Measurements from ENCODE around the gene CA10. TPM values are rescaled to one million over a fixed set of nuclear protein-coding genes. Genes with fewer than 3 reads are reported as not detected.

The CA10 gene
- total RNA-seq, 1 experiment from 2014 or later = 0.46 TPM

DNA sequence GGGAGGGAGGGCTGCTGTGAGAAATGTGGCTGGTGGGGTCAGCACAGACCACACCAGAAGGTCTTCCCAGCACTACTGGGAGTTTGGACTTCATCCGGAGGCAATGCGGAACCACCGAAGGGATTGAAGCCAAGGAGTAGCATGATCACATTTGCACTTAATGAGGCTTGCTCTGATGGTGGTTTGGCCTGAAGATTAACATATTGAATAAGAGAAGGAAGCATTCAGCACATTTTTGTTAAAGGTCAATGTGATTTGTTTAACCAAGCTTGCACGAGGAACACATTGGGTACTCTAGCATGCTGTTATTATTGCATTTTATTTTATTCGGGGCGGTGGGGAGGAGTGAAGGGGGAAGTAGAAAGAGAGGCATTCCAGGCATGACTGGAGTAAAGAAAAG, 519.5 kb downstream of the CA10 start:
- no peak overlapping the region for H3K4ac ChIP-seq (ENCODE audit: low read depth, low read length)
- H3K4me1 Mint-ChIP-seq = peaks cover 16 to 22% of the 10 kb centered on the region in 2 experiments
- no peak overlapping the region for H2BK15ac ChIP-seq (ENCODE audit: low read depth, low read length)
- no peaks in the 10 kb centered on the region for H3K23me2 ChIP-seq (ENCODE audit: insufficient read length, low read depth, low read length, poor library complexity, severe bottlenecking)
- H2BK5ac ChIP-seq (ENCODE audit: insufficient read length, low read length) = no peak overlapping the region
- H3K23ac ChIP-seq (ENCODE audit: insufficient read length, low read depth, low read length) = no peak overlapping the region
- no peak overlapping the region for H4K91ac ChIP-seq (ENCODE audit: insufficient read length, low read depth, low read length)
- H3K4me2 ChIP-seq (ENCODE audit: insufficient read depth, insufficient read length, low read length) = no peak overlapping the region
- H3K27me3 ChIP-seq (ENCODE audit: insufficient read depth, low read length) = no peaks in the 10 kb centered on the region
- no peak overlapping the region for H2BK20ac ChIP-seq (ENCODE audit: low read depth, low read length, poor library complexity, severe bottlenecking)
- no peak overlapping the region for H2BK12ac ChIP-seq (ENCODE audit: insufficient read length, low read depth, low read length)
- H2BK120ac ChIP-seq (ENCODE audit: low read depth, low read length, poor library complexity, severe bottlenecking) = no peak overlapping the region
- no peaks in the 10 kb centered on the region for H4K20me1 ChIP-seq (ENCODE audit: control insufficient read depth, insufficient read depth, insufficient read length)
- TF ChIP-seq, protein P1, sequence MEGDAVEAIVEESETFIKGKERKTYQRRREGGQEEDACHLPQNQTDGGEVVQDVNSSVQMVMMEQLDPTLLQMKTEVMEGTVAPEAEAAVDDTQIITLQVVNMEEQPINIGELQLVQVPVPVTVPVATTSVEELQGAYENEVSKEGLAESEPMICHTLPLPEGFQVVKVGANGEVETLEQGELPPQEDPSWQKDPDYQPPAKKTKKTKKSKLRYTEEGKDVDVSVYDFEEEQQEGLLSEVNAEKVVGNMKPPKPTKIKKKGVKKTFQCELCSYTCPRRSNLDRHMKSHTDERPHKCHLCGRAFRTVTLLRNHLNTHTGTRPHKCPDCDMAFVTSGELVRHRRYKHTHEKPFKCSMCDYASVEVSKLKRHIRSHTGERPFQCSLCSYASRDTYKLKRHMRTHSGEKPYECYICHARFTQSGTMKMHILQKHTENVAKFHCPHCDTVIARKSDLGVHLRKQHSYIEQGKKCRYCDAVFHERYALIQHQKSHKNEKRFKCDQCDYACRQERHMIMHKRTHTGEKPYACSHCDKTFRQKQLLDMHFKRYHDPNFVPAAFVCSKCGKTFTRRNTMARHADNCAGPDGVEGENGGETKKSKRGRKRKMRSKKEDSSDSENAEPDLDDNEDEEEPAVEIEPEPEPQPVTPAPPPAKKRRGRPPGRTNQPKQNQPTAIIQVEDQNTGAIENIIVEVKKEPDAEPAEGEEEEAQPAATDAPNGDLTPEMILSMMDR (conservative IDR thresholded peaks at IDR 0.05) = no peak
- H3K79me2 ChIP-seq (ENCODE audit: insufficient read depth, low read length) = no peaks in the 10 kb centered on the region
- H3K27ac Mint-ChIP-seq = no peak overlapping the region; a peak in 1 of 7 replicates
- H3K9me3 ChIP-seq (ENCODE audit: control insufficient read depth, low read depth, low read length) = no peaks in the 10 kb centered on the region
- no peak overlapping the region for H3K14ac ChIP-seq (ENCODE audit: insufficient read depth, low read length)
- H4K8ac ChIP-seq (replicated peaks; ENCODE audit: insufficient read length, low read depth, low read length) = no peak overlapping the region
- H3K4me1 ChIP-seq (ENCODE audit: insufficient read depth, low read length) = no peaks in the 10 kb centered on the region; the same call in 1 of the 2 replicates
- no peak overlapping the region for H2AK5ac ChIP-seq (ENCODE audit: insufficient read length, low read length)
- no peak overlapping the region for H3K56ac ChIP-seq (ENCODE audit: insufficient read length, low read depth, low read length)
- no peak overlapping the region for H2AFZ ChIP-seq (ENCODE audit: low read length)
- H3K4me3 Mint-ChIP-seq = no peak overlapping the region
- no peak overlapping the region for H3K9ac ChIP-seq (ENCODE audit: extremely low read depth, insufficient read length, low read length)
- peaks cover 2% of the 10 kb centered on the region for H3K27me3 Mint-ChIP-seq (ENCODE audit: low read depth)
- no CpG with 5 or more reads among the region's 6 CpGs for WGBS (ENCODE audit: extremely low coverage, insufficient read length, low lambda C conversion rate)
- no peaks in the 10 kb centered on the region; a peak in 1 of 5 replicates for H3K9me3 Mint-ChIP-seq
- no peak overlapping the region for H3K27ac ChIP-seq (ENCODE audit: insufficient read length, low read depth, low read length)
- H3T11ph ChIP-seq (ENCODE audit: low read length) = no peak overlapping the region
- no peak for DNase-seq
- no peaks in the 10 kb centered on the region for H3K36me3 Mint-ChIP-seq (ENCODE audit: insufficient read depth in 1 of 3, low read depth in 3 of 3)
- no peak overlapping the region for H3K18ac ChIP-seq (ENCODE audit: insufficient read length, low read depth, low read length)
- H4K5ac ChIP-seq (ENCODE audit: insufficient read length, low read depth, low read length) = no peak overlapping the region
- H3K79me1 ChIP-seq (ENCODE audit: insufficient read depth, low read depth, low read length, poor library complexity, severe bottlenecking) = no peaks in the 10 kb centered on the region

Data from H9 (cell line).